CD4-positive, alpha-beta T cell (primary cell): ENCODE measurements around the gene MAB21L2. TPM values are rescaled to one million over a fixed set of nuclear protein-coding genes. Genes with fewer than 3 reads are reported as not detected.

Experiments
- ATAC-seq: fragments of 200-7000 bp; cut with Tn5 transposase; one replicate; pipeline ENCODE4 v1.10.0; 2022; ENCODE audit warnings: mild to moderate bottlenecking; ENCODE audit not compliant: poor library complexity
- CTCF ChIA-PET: fragments of 350-600 bp; sonication (Branson Sonifier 250); formaldehyde crosslinking; loops from one replicate; lab custom pipeline; 2021; ENCODE audit warnings: antibody characterized with exemption, inconsistent platforms; lab: Charles Lee
- POLR2A ChIA-PET: fragments of 350-600 bp; sonication (Branson Sonifier 250); formaldehyde crosslinking; loops from one replicate; lab custom pipeline; 2021; ENCODE audit warnings: antibody characterized with exemption, inconsistent platforms; lab: Charles Lee
- DNase-seq, 14 experiments: peaks; one replicate each; pipeline ENCODE4 v3.0.0-alpha.2; 2013 to 2020; ENCODE audit warnings: mixed read lengths in 2 of 14
- H3K27ac ChIP-seq, 2 donors: one replicate each; pipeline versions ENCODE4 v1.5.1 to v1.7.0; 2013; ENCODE audit warnings: low read length in 2 of 2, low read depth in 1 of 2, mild to moderate bottlenecking in 1 of 2
- H3K27me3 ChIP-seq, 2 experiments: 1 replicate in 1 of 2; 2 replicates in 1 of 2; pipeline versions ENCODE4 v1.6.1 to v1.7.0; 2013; ENCODE audit warnings: low read length in 2 of 2, control low read depth in 1 of 2, mild to moderate bottlenecking in 1 of 2, moderate library complexity in 1 of 2; ENCODE audit not compliant: insufficient read depth in 2 of 2, control insufficient read depth in 1 of 2
- H3K36me3 ChIP-seq: one replicate; pipeline ENCODE4 v1.6.1; 2013; ENCODE audit warnings: low read length, control low read depth; ENCODE audit not compliant: insufficient read depth
- H3K4me1 ChIP-seq: one replicate; pipeline ENCODE4 v1.6.1; 2013; ENCODE audit warnings: low read length, control low read depth; ENCODE audit not compliant: insufficient read depth
- H3K4me3 ChIP-seq: one replicate; pipeline ENCODE4 v1.5.1; 2013; ENCODE audit warnings: mild to moderate bottlenecking, low read length, moderate library complexity
- H3K9me3 ChIP-seq, 2 experiments: 1 replicate in 1 of 2; 2 replicates in 1 of 2; pipeline versions ENCODE4 v1.6.1 to v1.7.0; 2013; ENCODE audit warnings: low read length in 2 of 2, mild to moderate bottlenecking in 2 of 2, control low read depth in 1 of 2, moderate library complexity in 1 of 2; ENCODE audit not compliant: control insufficient read depth in 1 of 2, insufficient read depth in 1 of 2
- H3K27ac Mint-ChIP-seq: one replicate; pipeline ENCODE4 v1.8.0; 2020; ENCODE audit warnings: mixed read lengths
- H3K27me3 Mint-ChIP-seq: one replicate; pipeline ENCODE4 v1.8.0; 2021; ENCODE audit warnings: mixed read lengths
- H3K36me3 Mint-ChIP-seq: one replicate; pipeline ENCODE4 v1.8.0; 2021; ENCODE audit warnings: low read depth, mixed read lengths
- H3K4me1 Mint-ChIP-seq: one replicate; pipeline ENCODE4 v1.8.0; 2021; ENCODE audit warnings: low read depth, mixed read lengths
- H3K4me3 Mint-ChIP-seq: one replicate; pipeline ENCODE4 v1.8.0; 2020; ENCODE audit warnings: mild to moderate bottlenecking, mixed read lengths
- H3K9me3 Mint-ChIP-seq: one replicate; pipeline ENCODE4 v1.8.0; 2020; ENCODE audit warnings: mixed read lengths
- CTCF ChIP-seq: fragments of 200-600 bp; IDR thresholded peaks from one replicate; pipeline ENCODE4 v1.8.0; 2022; ENCODE audit warnings: antibody characterized with exemption, mild to moderate bottlenecking
- intact Hi-C, 2 experiments: fragments of 100-400 bp; cut with DNase I in 1 of 2; cut with micrococcal nuclease in 1 of 2; formaldehyde crosslinking; loops; one replicate each; pipeline versions ENCODE4 v1.15.1 to v1.9.0; 2023 to 2025; cut with DNase I, micrococcal nuclease
- total RNA-seq, 174 experiments: library from RNA in 2 of 174; stranded (reverse) in 2 of 174; gene quantifications; one replicate each; pipeline ENCODE4 v1.2.3 and lab custom pipeline; 2021 to 2026

Gene MAB21L2
- total RNA-seq, 2 experiments from 2014 or later, result not detected

GRCh38 chr4:150588316-150588715 is 6.4 kb downstream of the MAB21L2 start:
- no peak for DNase-seq
- no peaks in the 10 kb centered on the region for H3K4me1 Mint-ChIP-seq
- ChIA-PET POLR2A (no interaction called here), CTCF (no interaction called here)
- H3K4me3 ChIP-seq, result no peak overlapping the region
- no peak overlapping the region for H3K27ac ChIP-seq
- H3K9me3 ChIP-seq, result peaks cover 0 to 7% of the 10 kb centered on the region in 2 experiments
- no peaks in the 10 kb centered on the region for H3K9me3 Mint-ChIP-seq
- peaks cover 34% of the 10 kb centered on the region for H3K36me3 ChIP-seq
- H3K4me3 Mint-ChIP-seq, result no peak overlapping the region
- H3K27me3 ChIP-seq, result no peaks in the 10 kb centered on the region
- no peak for ATAC-seq
- intact Hi-C loops, result no loop called here
- TF ChIP-seq CTCF, result no peak
- H3K27me3 Mint-ChIP-seq, result no peaks in the 10 kb centered on the region
- H3K27ac Mint-ChIP-seq, result no peak overlapping the region
- H3K4me1 ChIP-seq, result no peaks in the 10 kb centered on the region
- peaks cover 73% of the 10 kb centered on the region for H3K36me3 Mint-ChIP-seq

- Histone ChIP-seq H3K9me3 (no peaks in the 10 kb centered on the region), H3K27ac (no peak overlapping the region), H3K4me1 (no peaks in the 10 kb centered on the region), H3K36me3 (peaks cover 26% of the 10 kb centered on the region), H3K4me3 (no peak overlapping the region), H3K27me3 (no peaks in the 10 kb centered on the region)
- no peak for TF ChIP-seq CTCF
- no peaks in the 10 kb centered on the region for H3K4me1 Mint-ChIP-seq
- H3K27me3 Mint-ChIP-seq, result no peaks in the 10 kb centered on the region
- H3K27ac Mint-ChIP-seq, result no peak overlapping the region
- H3K4me3 Mint-ChIP-seq, result no peak overlapping the region
- DNase-seq, result no peak
- ChIA-PET CTCF (no interaction called here), POLR2A (no interaction called here)
- peaks cover 64% of the 10 kb centered on the region for H3K36me3 Mint-ChIP-seq
- no peaks in the 10 kb centered on the region for H3K9me3 Mint-ChIP-seq
- no peak for ATAC-seq
- intact Hi-C loops, result no loop called here
Observed at GRCh38 chr4:150589157-150589556, 7.2 kb downstream of the MAB21L2 start.

GRCh38 chr4:150590631-150591030 is 8.7 kb downstream of the MAB21L2 start:
- DNase-seq (no peak), ATAC-seq (no peak)
- Histone ChIP-seq H3K4me1 (no peaks in the 10 kb centered on the region), H3K27ac (no peak overlapping the region), H3K36me3 (peaks cover 18% of the 10 kb centered on the region), H3K9me3 (no peaks in the 10 kb centered on the region), H3K27me3 (no peaks in the 10 kb centered on the region), H3K4me3 (no peak overlapping the region)
- TF ChIP-seq CTCF, result no peak
- ChIA-PET CTCF (interaction anchor here (1.1 kb wide), 1 partner anchor 18 kb away, joined by 3 read pairs; no protein-coding TSS in a partner anchor), POLR2A (no interaction called here)
- H3K4me1 Mint-ChIP-seq, result no peaks in the 10 kb centered on the region
- H3K36me3 Mint-ChIP-seq, result peaks cover 52% of the 10 kb centered on the region
- no peaks in the 10 kb centered on the region for H3K9me3 Mint-ChIP-seq
- H3K27me3 Mint-ChIP-seq, result no peaks in the 10 kb centered on the region
- intact Hi-C loops, result no loop called here
- H3K4me3 Mint-ChIP-seq, result no peak overlapping the region
- H3K27ac Mint-ChIP-seq, result no peak overlapping the region
